ENCODE data around the gene RPL15. TPM values are rescaled to one million over a fixed set of nuclear protein-coding genes. Genes with fewer than 3 reads are reported as not detected.
A peak's percentile ranks its signal among the peaks of the same experiment; 100 is the strongest.

Gene RPL15
- total and polyA plus RNA-seq, 2 of the 13 experiments (the other 11 are each of a cell fraction or from before 2014, with no cell fraction given): 1,297 to 3,693 TPM

GRCh38 chr3:23916152-23916885 is 613 bp upstream of the RPL15 start (continued):
- no peak for TF ChIP-seq MLXIP (CRISPR knock-in tag; IDR thresholded peaks at IDR 0.05; ENCODE audit: borderline replicate concordance)
- TF ChIP-seq ZNF260 (CRISPR knock-in tag; IDR thresholded peaks at IDR 0.05; ENCODE audit: borderline replicate concordance, low read depth): no peak
- no peak for TF ChIP-seq SRSF4 (IDR thresholded peaks at IDR 0.05; ENCODE audit: low read depth, low read length, poor library complexity, severe bottlenecking)
- no peak for TF ChIP-seq ELF3 (CRISPR knock-in tag; IDR thresholded peaks at IDR 0.05)
- TF ChIP-seq SRF (IDR thresholded peaks at IDR 0.05; ENCODE audit: low read depth, low read length): no peak
- 0 out of 2 replicates have a peak, but pooled peaks have one; percentile 22 for TF ChIP-seq RNF219 (CRISPR knock-in tag; IDR thresholded peaks at IDR 0.05)
- TF ChIP-seq ZNF878 (CRISPR knock-in tag; IDR thresholded peaks at IDR 0.05): no peak
- TF ChIP-seq ZFP41 (CRISPR knock-in tag; IDR thresholded peaks at IDR 0.05; ENCODE audit: borderline replicate concordance): no peak
- 0 out of 2 replicates have a peak, but pooled peaks have one; percentile 63 for TF ChIP-seq ARHGAP35 (CRISPR knock-in tag; IDR thresholded peaks at IDR 0.05; ENCODE audit: borderline replicate concordance)
- TF ChIP-seq ZBTB42 (CRISPR knock-in tag; IDR thresholded peaks at IDR 0.05): no peak
- TF ChIP-seq ZNF121 (CRISPR knock-in tag; IDR thresholded peaks at IDR 0.05): peak; percentile 54; the same call in 1 of the 2 replicates
- no peak for TF ChIP-seq RFX3 (CRISPR knock-in tag; IDR thresholded peaks at IDR 0.05)
- TF ChIP-seq NR2F6 (IDR thresholded peaks at IDR 0.05): no peak
- TF ChIP-seq NR2F6 (CRISPR knock-in tag; IDR thresholded peaks at IDR 0.05): no peak
- TF ChIP-seq ZEB1 (IDR thresholded peaks at IDR 0.05; ENCODE audit: insufficient replicate concordance, low read depth): peak; percentile 17
- TF ChIP-seq SAFB2 (CRISPR knock-in tag; IDR thresholded peaks at IDR 0.05; ENCODE audit: borderline replicate concordance, low read depth): no peak
- no peak for TF ChIP-seq SSRP1 (CRISPR knock-in tag; IDR thresholded peaks at IDR 0.05)
- peak; percentile 56 for TF ChIP-seq IKZF4 (CRISPR knock-in tag; IDR thresholded peaks at IDR 0.05; ENCODE audit: borderline replicate concordance, low read depth, not compliant biosample characterization)
- 0 out of 2 replicates have a peak, but pooled peaks have one; percentile 14 for TF ChIP-seq IRF9 (CRISPR knock-in tag; IDR thresholded peaks at IDR 0.05; ENCODE audit: borderline replicate concordance)
- TF ChIP-seq ZBTB7B (CRISPR knock-in tag; IDR thresholded peaks at IDR 0.05): no peak
- no peak for TF ChIP-seq ATF4 (CRISPR knock-in tag; IDR thresholded peaks at IDR 0.05)
- no peak for TF ChIP-seq ZC3H13 (CRISPR knock-in tag; IDR thresholded peaks at IDR 0.05)
- TF ChIP-seq MAFF (IDR thresholded peaks at IDR 0.05; ENCODE audit: low read depth, low read length): no peak
- peak; percentile 9; the same call in 1 of the 2 replicates for TF ChIP-seq ZNF768 (CRISPR knock-in tag; IDR thresholded peaks at IDR 0.05)
